Endothelial cell of umbilical vein (primary cell): Measurements from ENCODE around the gene NIT2. TPM values are rescaled to one million over a fixed set of nuclear protein-coding genes. Genes with fewer than 3 reads are reported as not detected.

Experiments used
- BruUV-seq: library from RNA; stranded (reverse); fragments of 400-500 nt; replicated peaks from 2 replicates; lab custom pipeline; 2021; lab: Mats Ljungman, UMichigan
- CTCF ChIA-PET: fragments of 300-600, 350-600 bp; sonication (Branson Sonifier 250); formaldehyde crosslinking; loops from one replicate; lab custom pipeline; 2021; ENCODE audit warnings: antibody characterized with exemption, inconsistent platforms; lab: Charles Lee
- POLR2A ChIA-PET: fragments of 300-600, 350-600 bp; sonication (Branson Sonifier 250); formaldehyde crosslinking; loops from one replicate; lab custom pipeline; 2021; ENCODE audit warnings: antibody characterized with exemption, inconsistent platforms; lab: Charles Lee
- DNase-seq: peaks from one replicate; pipeline ENCODE4 v3.0.0-alpha.2; 2011; ENCODE audit warnings: low read depth, low spot score
- FAIRE-seq: peaks from 2 replicates; lab custom pipeline; 2011; peaks lifted over from hg19 to GRCh38; lab: Jason Lieb, UNC
- H2AFZ ChIP-seq: 2 replicates; pipeline ENCODE4 v1.6.0; 2012; ENCODE audit warnings: low read depth, low read length, control low read depth, inconsistent platforms
- H3K27ac ChIP-seq: 2 replicates; pipeline ENCODE4 v1.5.1; 2011; ENCODE audit warnings: low read depth, mild to moderate bottlenecking, control low read depth, low read length, moderate library complexity; ENCODE audit not compliant: insufficient read depth
- H3K27me3 ChIP-seq, 2 experiments: 2 replicates each; pipeline versions ENCODE4 v1.6.0 to v1.6.1; 2011; ENCODE audit warnings: low read length in 2 of 2, mixed read lengths in 1 of 2; ENCODE audit not compliant: control insufficient read depth in 2 of 2, insufficient read depth in 2 of 2
- H3K36me3 ChIP-seq, 2 experiments: 2 replicates in 1 of 2; 3 replicates in 1 of 2; pipeline ENCODE4 v1.5.1; 2011; ENCODE audit warnings: low read length in 2 of 2, mild to moderate bottlenecking in 1 of 2, moderate library complexity in 1 of 2; ENCODE audit not compliant: control insufficient read depth in 2 of 2, insufficient read depth in 2 of 2; ENCODE audit errors: extremely low read depth in 1 of 2
- H3K4me1 ChIP-seq: 3 replicates; pipeline ENCODE4 v1.5.1; 2011; ENCODE audit warnings: mild to moderate bottlenecking, low read length; ENCODE audit not compliant: control insufficient read depth, insufficient read depth; ENCODE audit errors: extremely low read depth
- H3K4me2 ChIP-seq: 2 replicates; pipeline ENCODE4 v1.6.1; 2011; ENCODE audit warnings: low read length, control low read depth, mixed read lengths; ENCODE audit not compliant: insufficient read depth
- H3K4me3 ChIP-seq, 3 experiments: fragments of 200-600 bp in 1 of 3; sonication (generic), shearing (Covaris generic) in 1 of 3; replicated peaks in 1 of 3; 2 replicates each; pipeline ENCODE4 v1.5.1; 2011 to 2016; ENCODE audit warnings: control low read depth in 3 of 3, low read length in 3 of 3, mild to moderate bottlenecking in 2 of 3, inconsistent platforms in 1 of 3, low read depth in 1 of 3, moderate library complexity in 1 of 3; ENCODE audit not compliant: insufficient read depth in 1 of 3
- H3K79me2 ChIP-seq: 2 replicates; pipeline ENCODE4 v1.6.0; 2012; ENCODE audit warnings: low read length, inconsistent platforms; ENCODE audit not compliant: control insufficient read depth, insufficient read depth
- H3K9ac ChIP-seq: replicated peaks from 2 replicates; pipeline ENCODE3; 2011; ENCODE audit warnings: low read length, control low read depth; ENCODE audit not compliant: insufficient read depth; ENCODE audit errors: extremely low read depth
- H3K9me1 ChIP-seq: replicated peaks from 3 replicates; pipeline ENCODE4 v1.6.0; 2011; ENCODE audit warnings: mild to moderate bottlenecking, low read length; ENCODE audit not compliant: control insufficient read depth, insufficient read depth; ENCODE audit errors: extremely low read depth
- H3K9me3 ChIP-seq: replicated peaks from 2 replicates; pipeline ENCODE4 v1.5.1; 2012; ENCODE audit warnings: low read length, inconsistent platforms; ENCODE audit not compliant: control insufficient read depth, insufficient read depth
- H4K20me1 ChIP-seq: replicated peaks from 2 replicates; pipeline ENCODE3; 2011; ENCODE audit warnings: mild to moderate bottlenecking, low read length; ENCODE audit not compliant: control insufficient read depth, insufficient read depth; ENCODE audit errors: extremely low read depth
- CTCF ChIP-seq, 2 donors: IDR thresholded peaks; 1 replicate in 1 of 2; 2 replicates in 1 of 2; pipeline ENCODE4 v1.5.1; 2011; ENCODE audit warnings: low read length in 2 of 2, mild to moderate bottlenecking in 2 of 2, moderate library complexity in 2 of 2, control low read depth in 1 of 2, inconsistent platforms in 1 of 2, low read depth in 1 of 2; ENCODE audit not compliant: insufficient read depth in 1 of 2; ENCODE audit errors: extremely low read depth in 1 of 2
- EZH2 ChIP-seq: IDR thresholded peaks from 2 replicates; pipeline ENCODE4 v1.6.1; 2012; ENCODE audit warnings: borderline replicate concordance, low read depth, mild to moderate bottlenecking, moderate library complexity, low read length, inconsistent platforms; ENCODE audit not compliant: severe bottlenecking
- FOS ChIP-seq: IDR thresholded peaks from 2 replicates; pipeline ENCODE4 v1.6.1; 2011; ENCODE audit warnings: mild to moderate bottlenecking, low read length, moderate library complexity, borderline replicate concordance; ENCODE audit not compliant: insufficient read depth
- GATA2 ChIP-seq: IDR thresholded peaks from 2 replicates; pipeline ENCODE4 v1.7.0; 2011; ENCODE audit warnings: low read depth, mild to moderate bottlenecking, moderate library complexity, mixed read lengths, low read length; ENCODE audit not compliant: insufficient read length, insufficient read depth
- JUN ChIP-seq: IDR thresholded peaks from 2 replicates; pipeline ENCODE4 v1.6.1; 2011; ENCODE audit warnings: borderline replicate concordance, low read depth; ENCODE audit not compliant: insufficient read length, insufficient read depth
- MAX ChIP-seq: IDR thresholded peaks from 2 replicates; pipeline ENCODE4 v1.6.1; 2011; ENCODE audit not compliant: insufficient read depth, insufficient read length
- MYC ChIP-seq: IDR thresholded peaks from one replicate; pipeline ENCODE4 v1.6.1; 2011; ENCODE audit warnings: mild to moderate bottlenecking, low read depth, low read length
- POLR2A ChIP-seq: IDR thresholded peaks from 2 replicates; pipeline ENCODE4 v1.6.1; 2012; ENCODE audit warnings: low read depth, mild to moderate bottlenecking, control low read depth, low read length
- POLR2AphosphoS5 ChIP-seq: IDR thresholded peaks from 2 replicates; pipeline ENCODE4 v1.6.1; 2012; ENCODE audit warnings: low read depth, mild to moderate bottlenecking, control low read depth, low read length, moderate library complexity; ENCODE audit not compliant: insufficient read depth
- dilution Hi-C: fragments of 300-500 bp; cut with MboI; formaldehyde crosslinking; loops from one replicate; pipeline ENCODE4 v1.15.0; 2019; ENCODE audit warnings: low sequenced_read_pairs; ENCODE audit not compliant: extremely low pct_ligation_motif_present
- intact Hi-C: fragments of 100-400 bp; cut with micrococcal nuclease; formaldehyde crosslinking; loops from one replicate; pipeline ENCODE4 v1.10.0; 2022
- polyA plus RNA-seq, 4 experiments: library from polyadenylated mRNA; depleted of rRNA in 3 of 4; stranded (reverse) in 3 of 4; unstranded in 1 of 4; fragments of >200 nt; gene quantifications; 2 replicates each; pipeline versions ENCODE4 v1.2.1 to v1.2.3, GENCODE V29; 2011 to 2012; ENCODE audit warnings: missing spikeins in 1 of 4
- total RNA-seq: library from RNA; stranded (reverse); gene quantifications from 2 replicates; pipeline ENCODE4 v1.2.3, GENCODE V29; 2021

Gene NIT2
- total and polyA plus RNA-seq, 2 donors (not counting 3 experiments of a cell fraction or from before 2014, with no cell fraction given), result 19.4 to 20.5 TPM

GRCh38 chr3:100333970-100334487 lies 528 bp upstream of the NIT2 start:
- FAIRE-seq (no peak), DNase-seq (no peak)
- Histone ChIP-seq H3K9ac (peak overlapping the region; percentile 61), H4K20me1 (no peaks in the 10 kb centered on the region), H3K4me2 (peak overlapping the region; percentile 65), H3K9me1 (no peaks in the 10 kb centered on the region), H3K4me3 (peak overlapping the region; percentile 28 to 76 (median 60)), H3K4me1 (peaks cover 10% of the 10 kb centered on the region), H3K79me2 (no peaks in the 10 kb centered on the region), H3K36me3 (no peaks in the 10 kb centered on the region), H3K9me3 (no peaks in the 10 kb centered on the region), H2AFZ (peak overlapping the region; percentile 98), H3K27ac (no peak overlapping the region), H3K27me3 (no peaks in the 10 kb centered on the region)
- intact Hi-C loops, result loop anchor here (1.0 kb wide), 1 partner anchor 67 kb away; the partner anchor contains the start of genes LNP1 and TOMM70
- dilution Hi-C loops, result no loop called here
- TF ChIP-seq FOS (no peak), POLR2A (no peak), MAX (no peak), POLR2AphosphoS5 (no peak), JUN (no peak), CTCF (IDR thresholded peaks at IDR 0.05; ENCODE audit: extremely low read depth in 1 of 2, insufficient read depth in 1 of 2, low read depth in 1 of 2, low read length in 2 of 2) (no peak), GATA2 (no peak), EZH2 (no peak), MYC (no peak)
- no TSS peak for BruUV-seq
- ChIA-PET CTCF (interaction anchor here (0.6 to 1.2 kb wide), 4 partner anchors 36 to 502 kb away, joined by 3 read pairs; no protein-coding TSS in a partner anchor), POLR2A (no interaction called here)
